Activated T-cell treated with anti-CD3 and anti-CD28 coated beads for 4 hours (primary cell): ENCODE data around the gene XCR1.
"Not testable (repeated sequence)": the region's sequence is repeated elsewhere in the genome, so short reads cannot be mapped to it uniquely, and the experiment has no call there.

ENCODE experiments used
- DNase-seq: peaks from one replicate; pipeline ENCODE4 v3.0.0-alpha.2; 2020

The XCR1 gene

GRCh38 chr3:46027021-46027705 lies at the start of gene XCR1:
XCR1 (minus strand) TSS chr3:46027483; CDS start chr3:46021947, 5,536 bp downstream.
- no peak for DNase-seq

- no peak for DNase-seq
These were observed 49.3 kb upstream of the XCR1 start for GRCh38 chr3:46076606-46077005.

- no peak for DNase-seq
These were observed 48.5 kb upstream of the XCR1 start for GRCh38 chr3:46075816-46076215.

- DNase-seq: no peak
These were observed 44.1 kb upstream of the XCR1 start for GRCh38 chr3:46071222-46071858.

GRCh38 chr3:46070595-46071093 lies 43.4 kb upstream of the XCR1 start:
- DNase-seq: no peak

- DNase-seq: no peak
These were observed 41.2 kb upstream of the XCR1 start for GRCh38 chr3:46068501-46068900.

GRCh38 chr3:46067401-46067800 lies 40.1 kb upstream of the XCR1 start:
- DNase-seq: no peak

GRCh38 chr3:46065750-46066256 lies 38.5 kb upstream of the XCR1 start:
- no peak for DNase-seq

GRCh38 chr3:46065294-46065705 lies 38.0 kb upstream of the XCR1 start:
- peak; percentile 71 for DNase-seq

GRCh38 chr3:46062679-46063078 lies 35.4 kb upstream of the XCR1 start:
- no peak for DNase-seq

GRCh38 chr3:46061887-46062286 lies 34.6 kb upstream of the XCR1 start:
- DNase-seq: no peak

- DNase-seq: no peak
These were observed 33.9 kb upstream of the XCR1 start for GRCh38 chr3:46061108-46061720.

GRCh38 chr3:46060551-46060950 lies 33.3 kb upstream of the XCR1 start:
- DNase-seq: no peak

- DNase-seq: no peak
These were observed 32.1 kb upstream of the XCR1 start for GRCh38 chr3:46059432-46059831.

GRCh38 chr3:46058981-46059380 lies 31.7 kb upstream of the XCR1 start:
- DNase-seq: no peak

GRCh38 chr3:46057716-46058115 lies 30.4 kb upstream of the XCR1 start:
- DNase-seq: no peak

GRCh38 chr3:46056686-46057085 lies 29.4 kb upstream of the XCR1 start:
- no peak for DNase-seq

GRCh38 chr3:46053761-46054515 lies 26.7 kb upstream of the XCR1 start:
- not testable (repeated sequence) for DNase-seq

- not testable (repeated sequence) for DNase-seq
These were observed 26.0 kb upstream of the XCR1 start for GRCh38 chr3:46053265-46053664.

GRCh38 chr3:46052531-46052930 lies 25.2 kb upstream of the XCR1 start:
- no peak for DNase-seq

- DNase-seq: no peak
These were observed 21.8 kb upstream of the XCR1 start for GRCh38 chr3:46049093-46049492.

GRCh38 chr3:46046231-46046630 lies 18.9 kb upstream of the XCR1 start:
- DNase-seq: not testable (repeated sequence)

GRCh38 chr3:46038916-46039315 lies 11.6 kb upstream of the XCR1 start:
- no peak for DNase-seq
